Karpas-422 (cell line): ENCODE measurements around the gene BCLAF3. TPM values are rescaled to one million over a fixed set of nuclear protein-coding genes. Genes with fewer than 3 reads are reported as not detected.

Source experiments
- DNase-seq: peaks from one replicate; pipeline ENCODE4 v3.0.0-alpha.2; 2015
- H2AFZ ChIP-seq: fragments of 200-600 bp; sonication (generic); 2 replicates; pipeline ENCODE4 v1.6.1; 2014; ENCODE audit warnings: antibody characterized with exemption, low read length, mixed read lengths
- H3K27ac ChIP-seq: fragments of 200-600 bp; sonication (generic); 2 replicates; pipeline ENCODE4 v1.5.1; 2014; ENCODE audit warnings: mild to moderate bottlenecking, low read length, moderate library complexity
- H3K27me3 ChIP-seq: fragments of 200-600 bp; sonication (generic); 2 replicates; pipeline ENCODE4 v1.6.1; 2014; ENCODE audit warnings: low read length, mixed read lengths
- H3K36me3 ChIP-seq: fragments of 200-600 bp; sonication (generic); 2 replicates; pipeline ENCODE4 v1.6.1; 2014; ENCODE audit warnings: low read length, mixed read lengths; ENCODE audit not compliant: insufficient read depth
- H3K4me1 ChIP-seq: fragments of 200-600 bp; sonication (generic); 2 replicates; pipeline ENCODE4 v1.6.1; 2014; ENCODE audit warnings: mild to moderate bottlenecking, low read length, mixed read lengths
- H3K4me2 ChIP-seq: fragments of 200-600 bp; sonication (generic); 2 replicates; pipeline ENCODE4 v1.6.1; 2014; ENCODE audit warnings: low read length, low read depth, mild to moderate bottlenecking; ENCODE audit not compliant: poor library complexity, severe bottlenecking
- H3K4me3 ChIP-seq: fragments of 200-600 bp; sonication (generic); 2 replicates; pipeline ENCODE4 v1.5.1; 2014; ENCODE audit warnings: mild to moderate bottlenecking, antibody characterized with exemption, low read length, mixed read lengths
- H3K79me2 ChIP-seq: fragments of 200-600 bp; sonication (generic); 2 replicates; pipeline ENCODE4 v1.6.1; 2014; ENCODE audit warnings: mild to moderate bottlenecking, low read length, mixed read lengths
- H3K9ac ChIP-seq: fragments of 200-600 bp; sonication (generic); 2 replicates; pipeline ENCODE4 v1.6.0; 2014; ENCODE audit warnings: low read length
- H3K9me2 ChIP-seq: fragments of 200-600 bp; sonication (generic), shearing (Covaris generic); replicated peaks from 2 replicates; pipeline ENCODE4 v1.6.0; 2014; ENCODE audit warnings: mild to moderate bottlenecking, low read length, moderate library complexity; ENCODE audit not compliant: insufficient read depth
- H3K9me3 ChIP-seq: fragments of 300-700, 200-600 bp; sonication (generic); 2 replicates; pipeline ENCODE4 v1.6.1; 2014; ENCODE audit warnings: low read length, mixed read lengths
- H4K20me1 ChIP-seq: fragments of 200-600 bp; sonication (generic); 2 replicates; pipeline ENCODE4 v1.6.1; 2014; ENCODE audit warnings: mild to moderate bottlenecking, antibody characterized with exemption, low read length, low read depth; ENCODE audit not compliant: insufficient read depth
- total RNA-seq: library from RNA; depleted of rRNA; stranded (reverse); fragments of >200 nt; shearing (Covaris generic); gene quantifications from 2 replicates; pipeline ENCODE4 v1.2.3, GENCODE V29; 2014; ENCODE audit warnings: low replicate concordance

BCLAF3 gene
- total RNA-seq, 1 experiment from 2014 or later, result 16.8 TPM

GRCh38 chrX:19964017-19964710 is 26.7 kb downstream of the BCLAF3 start:
- no peaks in the 10 kb centered on the region for H3K4me1 ChIP-seq
- H3K9me3 ChIP-seq, result no peaks in the 10 kb centered on the region

GRCh38 chrX:19960913-19961312 is 29.9 kb downstream of the BCLAF3 start:
- H3K9ac ChIP-seq, result no peak overlapping the region
- no peak overlapping the region for H3K4me2 ChIP-seq
- H2AFZ ChIP-seq, result no peak overlapping the region
- no peaks in the 10 kb centered on the region for H3K27me3 ChIP-seq
- no peak overlapping the region for H3K27ac ChIP-seq
- DNase-seq, result no peak
- H3K9me3 ChIP-seq, result no peaks in the 10 kb centered on the region
- H3K4me3 ChIP-seq, result no peak overlapping the region
- H3K9me2 ChIP-seq, result no peaks in the 10 kb centered on the region
- no peaks in the 10 kb centered on the region; the same call in 1 of the 2 replicates for H3K36me3 ChIP-seq
- H3K79me2 ChIP-seq, result peaks cover 22% of the 10 kb centered on the region
- no peaks in the 10 kb centered on the region for H4K20me1 ChIP-seq
- H3K4me1 ChIP-seq, result no peaks in the 10 kb centered on the region

More at GRCh38 chrX:19964017-19964710, 26.7 kb downstream of the BCLAF3 start:
- no peaks in the 10 kb centered on the region for H4K20me1 ChIP-seq
- no peak overlapping the region for H3K9ac ChIP-seq
- H3K27ac ChIP-seq, result no peak overlapping the region
- no peaks in the 10 kb centered on the region for H3K27me3 ChIP-seq
- no peaks in the 10 kb centered on the region for H3K9me2 ChIP-seq
- no peak overlapping the region for H3K4me2 ChIP-seq
- H3K36me3 ChIP-seq, result no peaks in the 10 kb centered on the region; the same call in 1 of the 2 replicates
- no peak overlapping the region for H3K4me3 ChIP-seq
- H2AFZ ChIP-seq, result no peak overlapping the region
- no peak for DNase-seq
- peaks cover 17% of the 10 kb centered on the region for H3K79me2 ChIP-seq

GRCh38 chrX:19958552-19959486 is 32.0 kb downstream of the BCLAF3 start:
- peaks cover 22% of the 10 kb centered on the region for H3K79me2 ChIP-seq
- H3K27ac ChIP-seq, result no peak overlapping the region
- no peak overlapping the region for H3K4me3 ChIP-seq
- H2AFZ ChIP-seq, result no peak overlapping the region
- no peaks in the 10 kb centered on the region for H3K27me3 ChIP-seq
- no peaks in the 10 kb centered on the region for H3K9me2 ChIP-seq
- H3K36me3 ChIP-seq, result no peaks in the 10 kb centered on the region
- no peaks in the 10 kb centered on the region for H3K9me3 ChIP-seq
- H4K20me1 ChIP-seq, result no peaks in the 10 kb centered on the region
- no peak overlapping the region for H3K9ac ChIP-seq
- H3K4me1 ChIP-seq, result no peaks in the 10 kb centered on the region
- DNase-seq, result no peak
- H3K4me2 ChIP-seq, result no peak overlapping the region

GRCh38 chrX:19956923-19957322 is 33.9 kb downstream of the BCLAF3 start:
- Histone ChIP-seq H3K4me2 (no peak overlapping the region), H3K9me3 (no peaks in the 10 kb centered on the region), H2AFZ (no peak overlapping the region), H3K36me3 (no peaks in the 10 kb centered on the region), H3K4me1 (no peaks in the 10 kb centered on the region), H3K79me2 (peaks cover 20% of the 10 kb centered on the region), H3K27ac (no peak overlapping the region), H3K9me2 (no peaks in the 10 kb centered on the region), H3K4me3 (no peak overlapping the region), H3K27me3 (no peaks in the 10 kb centered on the region), H3K9ac (no peak overlapping the region), H4K20me1 (no peaks in the 10 kb centered on the region)
- DNase-seq, result no peak

- Histone ChIP-seq H3K27ac (no peak overlapping the region), H3K4me3 (no peak overlapping the region), H3K36me3 (no peaks in the 10 kb centered on the region), H4K20me1 (no peaks in the 10 kb centered on the region), H3K9ac (no peak overlapping the region), H3K79me2 (peaks cover 15% of the 10 kb centered on the region; the same call in 1 of the 2 replicates), H3K9me2 (no peaks in the 10 kb centered on the region), H3K4me1 (no peaks in the 10 kb centered on the region), H3K4me2 (no peak overlapping the region), H3K9me3 (no peaks in the 10 kb centered on the region), H2AFZ (no peak overlapping the region), H3K27me3 (no peaks in the 10 kb centered on the region)
- no peak for DNase-seq
Measured at GRCh38 chrX:19956306-19956705, 34.6 kb downstream of the BCLAF3 start.

GRCh38 chrX:19955306-19955705 is 35.6 kb downstream of the BCLAF3 start:
- H3K27me3 ChIP-seq, result no peaks in the 10 kb centered on the region
- no peak overlapping the region for H3K4me2 ChIP-seq
- no peak overlapping the region for H3K4me3 ChIP-seq
- H3K27ac ChIP-seq, result no peak overlapping the region
- no peaks in the 10 kb centered on the region for H3K4me1 ChIP-seq
- peaks cover 10% of the 10 kb centered on the region; the same call in 1 of the 2 replicates for H3K79me2 ChIP-seq
- H2AFZ ChIP-seq, result no peak overlapping the region
- no peak overlapping the region for H3K9ac ChIP-seq
- H4K20me1 ChIP-seq, result no peaks in the 10 kb centered on the region
- DNase-seq, result no peak
- H3K9me2 ChIP-seq, result no peaks in the 10 kb centered on the region
- H3K9me3 ChIP-seq, result no peaks in the 10 kb centered on the region
- H3K36me3 ChIP-seq, result peaks cover 3% of the 10 kb centered on the region; the same call in 1 of the 2 replicates

GRCh38 chrX:19954335-19955096 is 36.3 kb downstream of the BCLAF3 start:
- Histone ChIP-seq H3K9me3 (no peaks in the 10 kb centered on the region), H3K9me2 (no peaks in the 10 kb centered on the region), H3K27ac (no peak overlapping the region), H3K4me1 (no peaks in the 10 kb centered on the region), H3K4me2 (no peak overlapping the region), H3K79me2 (peaks cover 9% of the 10 kb centered on the region; the same call in 1 of the 2 replicates), H4K20me1 (no peaks in the 10 kb centered on the region), H2AFZ (no peak overlapping the region), H3K27me3 (no peaks in the 10 kb centered on the region), H3K36me3 (peaks cover 3% of the 10 kb centered on the region; the same call in 1 of the 2 replicates), H3K4me3 (no peak overlapping the region), H3K9ac (no peak overlapping the region)
- DNase-seq, result no peak
